SK-N-SH (cell line): Measurements from ENCODE around the gene LRP5. TPM values are rescaled to one million over a fixed set of nuclear protein-coding genes. Genes with fewer than 3 reads are reported as not detected.

ENCODE experiments used
- CTCF ChIA-PET: fragments of 300-600, 350-600 bp; formaldehyde crosslinking; extraction: SDS; loops from one replicate; lab custom pipeline; 2021; lab: Yijun Ruan, JAX
- POLR2A ChIA-PET: fragments of 350-600 bp; sonication (Branson Sonifier 250); formaldehyde crosslinking; extraction: SDS; loops from one replicate; lab custom pipeline; 2020; ENCODE audit warnings: antibody characterized with exemption, inconsistent platforms; lab: Yijun Ruan, JAX
- DNase-seq: peaks from one replicate; pipeline ENCODE4 v3.0.0; 2012
- H2AFZ ChIP-seq: fragments of 200-600 bp; sonication (generic); 2 replicates; pipeline ENCODE4 v1.8.1; 2016; ENCODE audit warnings: antibody characterized with exemption, mild to moderate bottlenecking, low read depth
- H3F3A ChIP-seq: fragments of 200-600 bp; sonication (generic); replicated peaks from 2 replicates; pipeline ENCODE3; 2016; ENCODE audit warnings: antibody characterized with exemption, mild to moderate bottlenecking; ENCODE audit not compliant: insufficient read depth
- H3K27ac ChIP-seq, 2 experiments: fragments of 200-500 bp in 1 of 2; fragments of 200-600 bp in 1 of 2; sonication (Bioruptor generic) in 1 of 2; sonication (generic), shearing (Covaris generic) in 1 of 2; 2 replicates each; pipeline versions ENCODE4 v1.5.1 to v1.6.1; 2014 to 2016; ENCODE audit warnings: low read depth in 2 of 2, inconsistent platforms in 1 of 2, low read length in 1 of 2, mild to moderate bottlenecking in 1 of 2, mixed read lengths in 1 of 2
- H3K27me3 ChIP-seq: fragments of 200-600 bp; sonication (generic), shearing (Covaris generic); 2 replicates; pipeline ENCODE4 v1.6.1; 2016; ENCODE audit warnings: mixed run types; ENCODE audit not compliant: insufficient read depth
- H3K36me3 ChIP-seq, 2 experiments: fragments of 200-500 bp in 1 of 2; fragments of 200-600 bp in 1 of 2; sonication (Bioruptor generic) in 1 of 2; sonication (generic) in 1 of 2; replicated peaks in 1 of 2; 2 replicates each; pipeline versions ENCODE3 to v1.5.1; 2014 to 2016; ENCODE audit warnings: low read length in 1 of 2, mild to moderate bottlenecking in 1 of 2; ENCODE audit not compliant: insufficient read depth in 2 of 2, control insufficient read depth in 1 of 2
- H3K4me1 ChIP-seq, 2 experiments: fragments of 200-500 bp in 1 of 2; fragments of 200-600 bp in 1 of 2; sonication (Bioruptor generic) in 1 of 2; sonication (generic), shearing (Covaris generic) in 1 of 2; 2 replicates each; pipeline versions ENCODE4 v1.5.1 to v1.6.1; 2014 to 2016; ENCODE audit warnings: low read depth in 1 of 2, low read length in 1 of 2, mixed run types in 1 of 2; ENCODE audit not compliant: insufficient read depth in 2 of 2, control insufficient read depth in 1 of 2
- H3K4me2 ChIP-seq: fragments of 200-600 bp; sonication (generic), shearing (Covaris generic); 2 replicates; pipeline ENCODE4 v1.6.1; 2017; ENCODE audit warnings: mixed run types
- H3K4me3 ChIP-seq, 2 experiments: fragments of 200-500 bp in 1 of 2; fragments of 200-600 bp in 1 of 2; sonication (Bioruptor generic) in 1 of 2; sonication (generic), shearing (Covaris generic) in 1 of 2; 2 replicates each; pipeline versions ENCODE4 v1.5.1 to v1.8.1; 2014 to 2016; ENCODE audit warnings: low read depth in 2 of 2, inconsistent platforms in 1 of 2, low read length in 1 of 2, mild to moderate bottlenecking in 1 of 2, mixed read lengths in 1 of 2, moderate library complexity in 1 of 2
- H3K79me2 ChIP-seq: fragments of 200-600 bp; sonication (generic); 2 replicates; pipeline ENCODE4 v1.8.1; 2017; ENCODE audit warnings: mild to moderate bottlenecking; ENCODE audit not compliant: insufficient read depth
- H3K9ac ChIP-seq: fragments of 200-600 bp; sonication (generic); 2 replicates; pipeline ENCODE4 v1.6.1; 2017; ENCODE audit warnings: mixed run types
- H3K9me2 ChIP-seq: fragments of 200-600 bp; sonication (generic); 2 replicates; pipeline ENCODE4 v1.6.1; 2017; ENCODE audit warnings: mixed run types
- H3K9me3 ChIP-seq: fragments of 200-600 bp; sonication (generic); 2 replicates; pipeline ENCODE4 v1.6.1; 2017; ENCODE audit warnings: mixed run types, mild to moderate bottlenecking, moderate library complexity
- H4K20me1 ChIP-seq: fragments of 200-600 bp; sonication (generic); 2 replicates; pipeline ENCODE4 v1.6.1; 2017; ENCODE audit warnings: mild to moderate bottlenecking, mixed run types; ENCODE audit not compliant: insufficient read depth
- ELF1 ChIP-seq: IDR thresholded peaks from 2 replicates; pipeline ENCODE4 v1.4.0; 2012
- EP300 ChIP-seq, 2 experiments: IDR thresholded peaks; 2 replicates each; pipeline versions ENCODE4 v1.4.0 to v1.6.1; 2012; ENCODE audit warnings: borderline replicate concordance in 1 of 2, low read depth in 1 of 2, low read length in 1 of 2
- FOXM1 ChIP-seq: IDR thresholded peaks from 2 replicates; pipeline ENCODE4 v1.4.0; 2012; ENCODE audit warnings: low read depth, mild to moderate bottlenecking
- MXI1 ChIP-seq: IDR thresholded peaks from 2 replicates; pipeline ENCODE4 v1.6.1; 2012; ENCODE audit warnings: mild to moderate bottlenecking, low read depth, low read length, improper control_type of control experiment
- NRF1 ChIP-seq: IDR thresholded peaks from 2 replicates; pipeline ENCODE4 v1.6.1; 2012; ENCODE audit warnings: low read depth, mild to moderate bottlenecking, low read length
- RFX5 ChIP-seq: IDR thresholded peaks from 2 replicates; pipeline ENCODE4 v1.6.1; 2012; ENCODE audit warnings: mild to moderate bottlenecking, improper control_type of control experiment, low read length
- SIN3A ChIP-seq: IDR thresholded peaks from 2 replicates; pipeline ENCODE4 v1.6.1; 2012; ENCODE audit warnings: low read depth, mild to moderate bottlenecking, low read length, moderate library complexity, borderline replicate concordance
- YY1 ChIP-seq: IDR thresholded peaks from 2 replicates; pipeline ENCODE4 v1.4.0; 2012; ENCODE audit warnings: low read depth, mild to moderate bottlenecking
- WGBS: methylation state at CpG from one replicate; pipeline ENCODE4 v1.1.6; 2017; ENCODE audit warnings: low lambda C conversion rate; 5-methylcytosine and 5-hydroxymethylcytosine counted together
- polyA plus RNA-seq, 3 experiments: library from polyadenylated mRNA; depleted of rRNA; stranded (reverse); fragments of >200 nt; gene quantifications; 2 replicates each; pipeline ENCODE4 v1.2.3, GENCODE V29; 2012
- TF ChIP-seq, protein P1 (sequence below): IDR thresholded peaks from 2 replicates; pipeline ENCODE4 v1.4.0; 2012; ENCODE audit warnings: low read depth, borderline replicate concordance
- TF ChIP-seq, protein P2 (sequence below): fragments of 150-350 bp; IDR thresholded peaks from 2 replicates; pipeline ENCODE4 v1.6.1; 2016; ENCODE audit warnings: mild to moderate bottlenecking, low read depth, low read length
- TF ChIP-seq, protein P3 (sequence below): fragments of 200-600 bp; sonication (generic); IDR thresholded peaks from 2 replicates; pipeline ENCODE4 v1.6.1; 2017; ENCODE audit warnings: antibody characterized with exemption, mild to moderate bottlenecking, moderate library complexity

Gene LRP5
- polyA plus RNA-seq, 1 of the 3 experiments (the other 2 are of a cell fraction): 15.0 TPM

DNA sequence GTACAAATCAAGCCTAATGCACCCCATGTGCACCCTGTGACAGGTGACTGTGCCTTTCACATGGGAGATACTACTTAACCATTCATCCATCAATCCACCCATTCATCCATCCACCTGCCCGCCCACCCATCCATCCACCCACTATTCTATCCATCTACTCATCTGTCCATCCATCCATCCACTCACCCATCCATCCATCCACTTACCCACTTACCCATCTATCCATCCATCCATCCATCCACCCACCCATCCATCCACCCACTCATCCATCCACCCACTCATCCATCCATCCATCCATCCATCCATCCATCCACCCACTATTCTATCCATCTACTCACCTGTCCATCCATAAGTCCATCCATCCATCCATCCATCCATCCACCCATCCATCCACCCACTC, 48.1 kb upstream of the LRP5 start:
- Histone ChIP-seq H4K20me1 (0 out of 2 replicates have a peak, but pooled peaks cover 5% of the 10 kb centered on the region), H3K9ac (no peak overlapping the region), H3K9me3 (no peaks in the 10 kb centered on the region), H3K27ac (no peak overlapping the region), H3K9me2 (no peaks in the 10 kb centered on the region), H3K4me1 (no peaks in the 10 kb centered on the region; a peak in 1 of 4 replicates), H3K4me2 (no peak overlapping the region), H3K4me3 (no peak overlapping the region), H3F3A (no peaks in the 10 kb centered on the region), H3K27me3 (no peaks in the 10 kb centered on the region), H2AFZ (no peak overlapping the region), H3K36me3 (peaks cover 18 to 60% of the 10 kb centered on the region in 2 experiments), H3K79me2 (peaks cover 33% of the 10 kb centered on the region)
- WGBS: 95% methylated on average over 1 of the region's 1 CpG
- DNase-seq: no peak
- TF ChIP-seq NRF1 (no peak), FOXM1 (no peak), EP300 (IDR thresholded peaks at IDR 0.05; ENCODE audit: borderline replicate concordance in 1 of 2, low read depth in 1 of 2, low read length in 1 of 2) (no peak), ELF1 (no peak), SIN3A (no peak), MXI1 (no peak), RFX5 (no peak)
- TF ChIP-seq, protein P1, sequence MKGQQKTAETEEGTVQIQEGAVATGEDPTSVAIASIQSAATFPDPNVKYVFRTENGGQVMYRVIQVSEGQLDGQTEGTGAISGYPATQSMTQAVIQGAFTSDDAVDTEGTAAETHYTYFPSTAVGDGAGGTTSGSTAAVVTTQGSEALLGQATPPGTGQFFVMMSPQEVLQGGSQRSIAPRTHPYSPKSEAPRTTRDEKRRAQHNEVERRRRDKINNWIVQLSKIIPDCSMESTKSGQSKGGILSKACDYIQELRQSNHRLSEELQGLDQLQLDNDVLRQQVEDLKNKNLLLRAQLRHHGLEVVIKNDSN: no peak
- TF ChIP-seq, protein P2, sequence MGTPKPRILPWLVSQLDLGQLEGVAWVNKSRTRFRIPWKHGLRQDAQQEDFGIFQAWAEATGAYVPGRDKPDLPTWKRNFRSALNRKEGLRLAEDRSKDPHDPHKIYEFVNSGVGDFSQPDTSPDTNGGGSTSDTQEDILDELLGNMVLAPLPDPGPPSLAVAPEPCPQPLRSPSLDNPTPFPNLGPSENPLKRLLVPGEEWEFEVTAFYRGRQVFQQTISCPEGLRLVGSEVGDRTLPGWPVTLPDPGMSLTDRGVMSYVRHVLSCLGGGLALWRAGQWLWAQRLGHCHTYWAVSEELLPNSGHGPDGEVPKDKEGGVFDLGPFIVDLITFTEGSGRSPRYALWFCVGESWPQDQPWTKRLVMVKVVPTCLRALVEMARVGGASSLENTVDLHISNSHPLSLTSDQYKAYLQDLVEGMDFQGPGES: no peak
- TF ChIP-seq, protein P3, sequence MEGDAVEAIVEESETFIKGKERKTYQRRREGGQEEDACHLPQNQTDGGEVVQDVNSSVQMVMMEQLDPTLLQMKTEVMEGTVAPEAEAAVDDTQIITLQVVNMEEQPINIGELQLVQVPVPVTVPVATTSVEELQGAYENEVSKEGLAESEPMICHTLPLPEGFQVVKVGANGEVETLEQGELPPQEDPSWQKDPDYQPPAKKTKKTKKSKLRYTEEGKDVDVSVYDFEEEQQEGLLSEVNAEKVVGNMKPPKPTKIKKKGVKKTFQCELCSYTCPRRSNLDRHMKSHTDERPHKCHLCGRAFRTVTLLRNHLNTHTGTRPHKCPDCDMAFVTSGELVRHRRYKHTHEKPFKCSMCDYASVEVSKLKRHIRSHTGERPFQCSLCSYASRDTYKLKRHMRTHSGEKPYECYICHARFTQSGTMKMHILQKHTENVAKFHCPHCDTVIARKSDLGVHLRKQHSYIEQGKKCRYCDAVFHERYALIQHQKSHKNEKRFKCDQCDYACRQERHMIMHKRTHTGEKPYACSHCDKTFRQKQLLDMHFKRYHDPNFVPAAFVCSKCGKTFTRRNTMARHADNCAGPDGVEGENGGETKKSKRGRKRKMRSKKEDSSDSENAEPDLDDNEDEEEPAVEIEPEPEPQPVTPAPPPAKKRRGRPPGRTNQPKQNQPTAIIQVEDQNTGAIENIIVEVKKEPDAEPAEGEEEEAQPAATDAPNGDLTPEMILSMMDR: no peak
- ChIA-PET CTCF (interaction anchor here (2.4 kb wide), 1 partner anchor 33 kb away, joined by 9 read pairs; no protein-coding TSS in a partner anchor), POLR2A (no interaction called here)

DNA sequence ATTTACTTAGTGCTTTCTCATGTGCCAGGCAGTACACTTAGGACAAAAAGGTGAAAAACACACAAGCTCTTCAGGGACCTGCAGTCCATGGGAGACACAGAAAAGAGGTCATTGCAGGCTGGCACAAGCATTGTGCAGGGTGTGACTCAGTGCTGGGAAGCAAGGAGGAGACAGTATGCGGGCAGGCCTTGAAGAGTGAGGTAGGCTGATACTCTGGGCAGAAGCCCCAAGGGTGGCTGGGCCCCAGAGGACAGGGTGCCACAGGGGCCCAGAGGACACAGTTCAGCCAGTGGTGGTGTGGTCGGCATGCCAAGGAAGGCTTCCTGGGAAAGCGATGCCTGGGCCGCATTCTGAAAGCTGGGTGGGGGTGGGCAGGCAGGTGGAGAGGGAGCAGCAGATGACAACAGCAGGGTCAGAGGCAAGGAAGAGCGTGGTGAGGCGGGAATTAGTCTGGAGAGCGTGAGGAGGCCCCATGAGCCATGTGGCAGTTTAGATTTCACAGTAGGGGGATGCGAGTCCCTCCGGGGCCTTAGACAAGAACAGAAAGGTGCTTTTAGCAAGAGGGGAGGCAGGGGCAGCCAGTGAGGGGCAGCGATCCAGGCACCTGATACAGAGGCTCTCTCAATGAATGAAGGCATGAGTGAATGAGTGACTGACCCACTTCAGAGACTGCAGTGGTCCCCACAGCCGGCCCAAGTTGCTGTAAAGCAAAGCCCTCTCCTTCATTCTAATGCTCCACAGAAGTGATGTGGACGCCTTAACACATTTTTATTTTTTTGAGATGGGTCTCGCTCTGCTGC, 47.5 kb upstream of the LRP5 start:
- H3K4me1 ChIP-seq: peaks cover 3 to 7% of the 10 kb centered on the region in 2 experiments; a peak in 3 of 4 replicates
- no peaks in the 10 kb centered on the region for H3K9me3 ChIP-seq
- TF ChIP-seq YY1 (no peak), MXI1 (no peak)
- no peak for DNase-seq
- no peak overlapping the region for H2AFZ ChIP-seq
- H3K79me2 ChIP-seq: peaks cover 40% of the 10 kb centered on the region
- 94% methylated on average over 13 of the region's 13 CpGs for WGBS
- no peak overlapping the region for H3K4me3 ChIP-seq
- no peak overlapping the region for H3K9ac ChIP-seq
- no peaks in the 10 kb centered on the region for H3K9me2 ChIP-seq
- H4K20me1 ChIP-seq: 0 out of 2 replicates have a peak, but pooled peaks cover 7% of the 10 kb centered on the region
- H3F3A ChIP-seq: no peaks in the 10 kb centered on the region
- H3K27ac ChIP-seq: no peak overlapping the region
- CTCF ChIA-PET: interaction anchor here (2.4 to 3.8 kb wide), 2 partner anchors 33 kb away, joined by 9 to 14 read pairs; no protein-coding TSS in a partner anchor
- POLR2A ChIA-PET: no interaction called here
- no peaks in the 10 kb centered on the region for H3K27me3 ChIP-seq
- H3K4me2 ChIP-seq: no peak overlapping the region
- peaks cover 18 to 60% of the 10 kb centered on the region in 2 experiments for H3K36me3 ChIP-seq
